ENCODE results near the gene NBEA. TPM values are rescaled to one million over a fixed set of nuclear protein-coding genes. Genes with fewer than 3 reads are reported as not detected.
"Not testable (repeated sequence)": the region's sequence is repeated elsewhere in the genome, so short reads cannot be mapped to it uniquely, and the experiment has no call there.

Gene NBEA
- total RNA-seq, 1 donor from 2014 or later = 0.14 TPM

GRCh38 chr13:35649162-35649561 is 707.1 kb downstream of the NBEA start:
- Mint-ChIP-seq H3K4me3 (no peak overlapping the region), H3K9me3 (no peaks in the 10 kb centered on the region), H3K36me3 (ENCODE audit: low read depth) (no peaks in the 10 kb centered on the region), H3K27me3 (no peaks in the 10 kb centered on the region), H3K27ac (no peak overlapping the region), H3K4me1 (no peaks in the 10 kb centered on the region)
- DNase-seq = no peak
- intact Hi-C loops (cut with micrococcal nuclease) = no loop called here

DNA sequence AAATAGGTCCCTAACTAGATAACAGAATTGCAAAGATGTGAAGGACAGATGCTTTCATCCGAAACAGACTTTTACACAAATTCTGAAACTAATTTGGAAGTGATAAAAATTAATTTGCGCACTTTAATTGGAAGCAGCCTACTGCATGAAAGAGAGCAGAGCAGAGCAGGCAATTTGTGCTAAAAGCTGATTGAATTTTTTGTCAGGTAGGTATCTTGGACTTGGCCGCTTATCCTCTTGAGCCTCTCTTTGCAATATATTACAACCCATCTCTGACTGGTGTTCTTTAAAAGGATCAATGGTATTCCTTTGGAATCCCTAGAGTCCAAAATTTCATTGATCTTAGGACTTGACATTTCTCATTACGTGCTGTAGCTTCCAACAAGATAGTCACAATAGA is 717.7 kb downstream of the NBEA start:
- no peaks in the 10 kb centered on the region for H3K9me3 Mint-ChIP-seq

DNA sequence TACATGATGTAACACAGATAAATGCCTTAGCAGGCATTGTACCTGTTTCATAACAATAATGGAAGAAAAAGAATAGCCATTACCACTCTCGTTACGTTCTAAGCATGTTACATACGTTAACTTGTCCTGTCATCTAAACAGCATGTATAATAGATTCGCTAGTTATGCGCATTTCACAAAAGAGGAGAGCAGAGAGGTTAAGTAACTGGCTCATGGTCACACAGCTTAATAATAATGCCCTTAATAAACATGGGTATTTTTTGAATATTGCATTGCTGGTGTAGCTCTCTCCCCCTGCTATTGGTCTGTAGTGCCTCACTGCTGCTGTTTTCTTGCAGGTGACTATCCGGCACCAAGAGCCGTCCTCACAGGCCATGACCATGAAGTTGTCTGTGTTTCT is 722.7 kb downstream of the NBEA start:
- intact Hi-C loops (cut with micrococcal nuclease) = no loop called here
- no peaks in the 10 kb centered on the region for H3K27me3 Mint-ChIP-seq
- no peak overlapping the region for H3K27ac Mint-ChIP-seq
- H3K9me3 Mint-ChIP-seq = no peaks in the 10 kb centered on the region
- H3K4me3 Mint-ChIP-seq = no peak overlapping the region
- DNase-seq = no peak
- H3K36me3 Mint-ChIP-seq (ENCODE audit: low read depth) = no peaks in the 10 kb centered on the region
- no peaks in the 10 kb centered on the region for H3K4me1 Mint-ChIP-seq

More for the DNA sequence above, 717.7 kb downstream of the NBEA start:
- Mint-ChIP-seq H3K4me3 (no peak overlapping the region), H3K27ac (no peak overlapping the region), H3K27me3 (no peaks in the 10 kb centered on the region), H3K4me1 (no peaks in the 10 kb centered on the region), H3K36me3 (ENCODE audit: low read depth) (no peaks in the 10 kb centered on the region)
- intact Hi-C loops (cut with micrococcal nuclease) = no loop called here
- DNase-seq = no peak

GRCh38 chr13:35669321-35669720 is 727.3 kb downstream of the NBEA start:
- intact Hi-C loops (cut with micrococcal nuclease) = no loop called here
- no peak overlapping the region for H3K4me3 Mint-ChIP-seq
- DNase-seq = no peak
- no peaks in the 10 kb centered on the region for H3K9me3 Mint-ChIP-seq
- H3K27me3 Mint-ChIP-seq = no peaks in the 10 kb centered on the region
- H3K4me1 Mint-ChIP-seq = no peaks in the 10 kb centered on the region
- H3K36me3 Mint-ChIP-seq (ENCODE audit: low read depth) = no peaks in the 10 kb centered on the region
- H3K27ac Mint-ChIP-seq = no peak overlapping the region

GRCh38 chr13:35672611-35673010 is 730.5 kb downstream of the NBEA start:
- no peaks in the 10 kb centered on the region for H3K9me3 Mint-ChIP-seq
- H3K27me3 Mint-ChIP-seq = no peaks in the 10 kb centered on the region
- H3K4me3 Mint-ChIP-seq = no peak overlapping the region
- H3K4me1 Mint-ChIP-seq = no peaks in the 10 kb centered on the region
- H3K36me3 Mint-ChIP-seq (ENCODE audit: low read depth) = no peaks in the 10 kb centered on the region
- intact Hi-C loops (cut with micrococcal nuclease) = no loop called here
- no peak for DNase-seq
- H3K27ac Mint-ChIP-seq = no peak overlapping the region

DNA sequence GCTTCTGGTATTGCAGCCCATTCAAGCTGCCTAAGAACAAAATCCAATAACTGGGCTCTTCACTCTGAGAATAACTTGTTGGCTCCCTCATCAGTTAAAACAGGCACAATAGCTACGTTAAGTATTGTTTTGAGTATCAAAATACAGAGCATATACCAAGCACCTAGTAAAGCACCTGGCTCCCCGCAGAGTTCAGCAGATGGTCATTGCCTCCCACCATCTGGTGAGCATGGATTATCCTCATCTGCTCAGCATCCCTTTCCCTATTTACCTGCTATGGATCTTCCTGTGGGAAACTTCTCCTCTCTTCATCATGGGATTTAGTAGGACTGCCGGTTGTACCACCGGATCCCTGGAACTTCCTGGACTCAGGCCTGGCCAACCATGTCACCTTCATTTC is 733.6 kb downstream of the NBEA start:
- Mint-ChIP-seq H3K9me3 (no peaks in the 10 kb centered on the region), H3K4me3 (no peak overlapping the region), H3K4me1 (no peaks in the 10 kb centered on the region), H3K27me3 (no peaks in the 10 kb centered on the region), H3K36me3 (ENCODE audit: low read depth) (no peaks in the 10 kb centered on the region), H3K27ac (no peak overlapping the region)
- intact Hi-C loops (cut with micrococcal nuclease) = no loop called here
- no peak for DNase-seq

- H3K4me3 Mint-ChIP-seq; H3K27me3 Mint-ChIP-seq; H3K27ac Mint-ChIP-seq; DNase-seq; H3K4me1 Mint-ChIP-seq; H3K9me3 Mint-ChIP-seq; H3K36me3 Mint-ChIP-seq (ENCODE audit: low read depth); intact Hi-C loops (cut with micrococcal nuclease): not testable (repeated sequence)
These were observed 735.8 kb downstream of the NBEA start for GRCh38 chr13:35677863-35678262.

GRCh38 chr13:35681685-35682084 is 739.6 kb downstream of the NBEA start:
- H3K36me3 Mint-ChIP-seq (ENCODE audit: low read depth) = no peaks in the 10 kb centered on the region
- intact Hi-C loops (cut with micrococcal nuclease) = no loop called here
- no peaks in the 10 kb centered on the region for H3K4me1 Mint-ChIP-seq
- no peak overlapping the region for H3K4me3 Mint-ChIP-seq
- H3K27me3 Mint-ChIP-seq = no peaks in the 10 kb centered on the region
- no peak overlapping the region for H3K27ac Mint-ChIP-seq
- no peaks in the 10 kb centered on the region for H3K9me3 Mint-ChIP-seq
- no peak for DNase-seq

GRCh38 chr13:35684432-35684831 is 742.4 kb downstream of the NBEA start:
- Mint-ChIP-seq H3K27me3 (no peaks in the 10 kb centered on the region), H3K9me3 (no peaks in the 10 kb centered on the region)

DNA sequence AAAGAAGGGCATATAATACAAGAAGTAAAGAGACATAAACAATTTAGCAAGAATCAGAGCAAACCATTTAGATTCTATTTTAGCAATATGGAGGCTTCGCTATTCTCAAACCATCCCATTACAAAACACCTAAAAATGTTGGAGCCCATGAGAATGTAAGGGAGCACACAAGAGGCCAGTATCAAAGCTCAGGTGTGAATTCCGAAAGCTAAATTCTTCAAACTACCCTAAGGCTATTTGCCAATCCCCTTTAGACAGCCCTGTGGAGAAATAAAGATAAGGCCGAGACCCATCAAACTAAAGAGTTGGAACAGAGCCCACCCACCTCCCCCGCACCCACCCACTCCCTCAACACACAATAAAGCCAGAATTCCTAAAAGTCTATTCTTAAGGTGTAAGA is 745.3 kb downstream of the NBEA start:
- no peaks in the 10 kb centered on the region for H3K4me1 Mint-ChIP-seq
- no peak for DNase-seq
- intact Hi-C loops (cut with micrococcal nuclease) = no loop called here
- no peaks in the 10 kb centered on the region for H3K27me3 Mint-ChIP-seq
- no peak overlapping the region for H3K4me3 Mint-ChIP-seq
- no peaks in the 10 kb centered on the region for H3K36me3 Mint-ChIP-seq (ENCODE audit: low read depth)
- H3K27ac Mint-ChIP-seq = no peak overlapping the region
- H3K9me3 Mint-ChIP-seq = no peaks in the 10 kb centered on the region

More at GRCh38 chr13:35684432-35684831, 742.4 kb downstream of the NBEA start:
- Mint-ChIP-seq H3K4me1 (no peaks in the 10 kb centered on the region), H3K27ac (no peak overlapping the region), H3K36me3 (ENCODE audit: low read depth) (no peaks in the 10 kb centered on the region), H3K4me3 (no peak overlapping the region)
- DNase-seq = no peak
- intact Hi-C loops (cut with micrococcal nuclease) = no loop called here

DNA sequence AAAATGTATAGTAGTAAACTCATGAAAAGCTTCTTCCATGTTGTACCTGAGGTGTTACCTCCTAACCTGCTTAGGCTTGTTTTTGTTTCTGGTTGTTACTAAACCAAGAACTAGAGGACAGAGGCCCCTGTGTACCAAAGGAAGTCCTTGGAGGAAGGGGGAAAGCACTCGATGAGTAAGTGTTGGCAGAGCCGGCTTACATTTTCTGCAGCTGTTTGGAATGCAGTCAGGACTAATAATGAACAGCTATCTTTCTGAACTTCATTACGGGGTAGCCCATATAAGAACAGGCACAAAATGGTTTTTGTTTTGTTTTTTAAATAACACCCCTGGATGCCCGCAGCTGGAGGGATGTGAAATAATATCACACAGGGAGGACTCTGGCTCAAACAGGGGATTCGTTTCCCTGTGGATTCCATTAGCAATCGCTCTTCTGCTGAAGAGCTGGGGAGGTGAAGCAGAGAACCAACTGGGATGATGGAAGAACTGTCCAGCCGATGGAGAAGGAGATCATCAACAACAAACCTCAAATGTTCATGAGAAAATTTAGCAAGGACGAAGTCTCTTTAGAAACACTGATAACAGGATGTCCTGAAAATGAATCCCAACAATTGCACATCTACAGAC is 748.6 kb downstream of the NBEA start:
- intact Hi-C loops (cut with micrococcal nuclease) = no loop called here
- H3K4me1 Mint-ChIP-seq = no peaks in the 10 kb centered on the region
- H3K9me3 Mint-ChIP-seq = no peaks in the 10 kb centered on the region
- H3K27me3 Mint-ChIP-seq = no peaks in the 10 kb centered on the region
- DNase-seq = no peak
- no peak overlapping the region for H3K4me3 Mint-ChIP-seq
- H3K36me3 Mint-ChIP-seq (ENCODE audit: low read depth) = no peaks in the 10 kb centered on the region
- H3K27ac Mint-ChIP-seq = no peak overlapping the region

DNA sequence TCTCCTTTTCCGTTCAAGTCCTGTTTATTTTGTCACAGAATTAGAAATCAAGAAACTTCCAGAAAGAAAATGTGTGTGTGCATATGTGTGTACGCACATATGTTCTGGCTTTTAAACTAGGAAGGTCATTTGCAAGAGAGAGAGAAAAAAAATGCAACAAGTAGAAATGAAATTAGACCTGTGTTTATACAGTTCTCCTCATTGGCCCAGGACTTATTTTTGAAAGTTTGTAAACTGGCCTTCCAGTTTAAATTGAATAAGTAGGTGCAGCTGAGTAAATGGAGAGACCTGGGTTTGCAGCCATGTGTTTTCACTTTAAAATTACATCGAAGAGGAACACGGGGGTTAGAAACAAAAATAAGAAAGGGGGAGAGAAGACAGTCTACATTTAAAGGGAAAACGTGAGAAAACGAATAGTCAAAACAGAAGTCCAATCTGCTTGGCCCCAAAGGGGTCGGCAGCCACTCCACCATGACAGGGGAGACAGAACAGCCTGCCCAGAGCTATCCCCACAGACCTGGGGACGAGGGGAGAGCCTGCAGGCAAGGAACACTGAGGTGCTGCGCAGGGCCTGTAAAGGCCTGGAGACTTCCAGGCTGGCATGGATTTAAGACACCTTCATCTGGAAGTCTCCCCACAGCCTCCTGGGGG is 751.2 kb downstream of the NBEA start:
- Mint-ChIP-seq H3K4me1 (no peaks in the 10 kb centered on the region), H3K27ac (no peak overlapping the region), H3K4me3 (no peak overlapping the region), H3K27me3 (no peaks in the 10 kb centered on the region), H3K9me3 (no peaks in the 10 kb centered on the region), H3K36me3 (ENCODE audit: low read depth) (no peaks in the 10 kb centered on the region)
- no peak for DNase-seq
- intact Hi-C loops (cut with micrococcal nuclease) = no loop called here

DNA sequence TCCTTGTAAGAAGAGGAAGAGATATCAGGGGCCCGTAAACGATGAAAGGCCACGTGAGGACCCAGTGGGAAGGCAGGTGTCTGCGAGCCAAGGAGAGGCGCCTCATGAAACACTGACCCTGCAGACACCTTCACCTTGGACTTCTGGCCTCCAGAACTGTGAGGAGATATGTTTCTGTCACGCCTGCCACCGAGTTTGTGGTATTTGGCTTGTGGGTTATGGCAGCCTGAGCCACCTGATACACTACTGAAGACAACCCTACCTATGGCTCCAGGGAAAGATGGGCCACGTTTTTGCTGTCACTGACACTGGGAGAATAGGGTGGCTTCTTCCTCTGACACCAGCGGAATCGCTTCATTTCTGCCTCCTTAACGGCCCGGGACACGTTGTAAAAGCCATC is 752.0 kb downstream of the NBEA start:
- no peaks in the 10 kb centered on the region for H3K36me3 Mint-ChIP-seq (ENCODE audit: low read depth)
- intact Hi-C loops (cut with micrococcal nuclease) = no loop called here
- H3K4me3 Mint-ChIP-seq = no peak overlapping the region
- no peak overlapping the region for H3K27ac Mint-ChIP-seq
- H3K27me3 Mint-ChIP-seq = no peaks in the 10 kb centered on the region
- no peaks in the 10 kb centered on the region for H3K9me3 Mint-ChIP-seq
- no peak for DNase-seq
- H3K4me1 Mint-ChIP-seq = no peaks in the 10 kb centered on the region

DNA sequence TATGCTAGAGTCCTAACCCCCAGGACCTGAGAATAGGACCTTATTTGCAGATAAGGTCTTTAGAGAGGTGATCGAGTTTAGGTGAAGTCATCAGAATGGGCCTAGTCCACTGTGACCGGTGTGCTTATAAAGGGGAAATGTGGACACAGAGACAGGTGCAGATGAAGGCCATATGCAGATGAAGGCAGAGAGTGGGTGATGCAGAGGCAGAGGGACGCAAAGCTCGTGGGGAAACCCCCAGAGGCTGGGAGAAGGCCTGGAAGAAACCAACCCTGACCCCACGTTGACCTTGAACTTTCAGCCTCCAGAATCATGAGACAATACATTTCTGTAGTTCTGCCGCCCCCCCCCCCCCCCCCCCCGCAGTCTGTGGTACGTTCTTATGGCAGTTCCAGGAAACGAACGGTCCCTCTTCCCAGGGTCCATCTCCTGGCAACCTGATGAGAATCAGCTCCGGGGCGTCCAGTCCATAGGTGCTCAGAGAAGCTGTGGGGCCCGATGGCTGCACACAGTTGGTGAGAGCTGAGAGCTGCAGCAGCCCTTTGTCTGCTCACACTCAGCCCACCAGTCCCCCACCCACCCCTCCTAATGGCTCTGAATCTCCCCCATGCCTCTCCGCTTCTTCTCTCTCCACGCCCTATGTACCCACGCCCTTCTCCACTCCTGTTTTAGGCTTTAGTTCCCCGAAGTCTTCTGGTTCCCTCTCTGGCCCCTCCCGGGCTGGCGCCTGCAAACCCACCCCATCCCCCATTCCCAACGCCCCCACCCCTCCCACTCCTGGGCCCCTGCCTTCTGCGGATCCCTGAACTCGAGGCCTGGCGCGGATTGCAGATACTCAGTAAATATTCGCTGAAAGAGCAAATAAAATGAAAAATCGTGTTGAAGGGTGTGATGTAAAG is 752.7 kb downstream of the NBEA start:
- Mint-ChIP-seq H3K4me3 (no peak overlapping the region), H3K36me3 (ENCODE audit: low read depth) (no peaks in the 10 kb centered on the region), H3K27ac (no peak overlapping the region), H3K9me3 (no peaks in the 10 kb centered on the region), H3K4me1 (no peaks in the 10 kb centered on the region), H3K27me3 (peaks cover 1% of the 10 kb centered on the region)
- no peak for DNase-seq
- intact Hi-C loops (cut with micrococcal nuclease) = no loop called here
